Measurements from ENCODE around the gene MAGI2.

Gene MAGI2

GRCh38 chr7:79376299-79377025 lies 77.0 kb downstream of the MAGI2 start:
- no peak for DNase-seq (ENCODE audit: low spot score)

GRCh38 chr7:79361214-79361613 lies 92.3 kb downstream of the MAGI2 start:
- no peak for DNase-seq (ENCODE audit: low spot score)

- no peak for DNase-seq (ENCODE audit: low spot score)
Observed at GRCh38 chr7:79359827-79360226, 93.6 kb downstream of the MAGI2 start.

- DNase-seq (ENCODE audit: low spot score) = no peak
Observed at GRCh38 chr7:79357101-79357500, 96.4 kb downstream of the MAGI2 start.

- no peak for DNase-seq (ENCODE audit: low spot score)
Observed at GRCh38 chr7:79353720-79354468, 99.6 kb downstream of the MAGI2 start.

GRCh38 chr7:79352323-79352722 lies 101.1 kb downstream of the MAGI2 start:
- DNase-seq (ENCODE audit: low spot score) = peak; percentile 38

- DNase-seq (ENCODE audit: low spot score) = no peak
Observed at GRCh38 chr7:79347351-79347750, 106.1 kb downstream of the MAGI2 start.

- no peak for DNase-seq (ENCODE audit: low spot score)
Observed at GRCh38 chr7:79341902-79342301, 111.6 kb downstream of the MAGI2 start.

- no peak for DNase-seq (ENCODE audit: low spot score)
Observed at GRCh38 chr7:79340212-79340611, 113.3 kb downstream of the MAGI2 start.

GRCh38 chr7:79339208-79339925 lies 114.1 kb downstream of the MAGI2 start:
- no peak for DNase-seq (ENCODE audit: low spot score)

- peak; percentile 58 for DNase-seq (ENCODE audit: low spot score)
Observed at GRCh38 chr7:79337717-79338116, 115.8 kb downstream of the MAGI2 start.

- no peak for DNase-seq (ENCODE audit: low spot score)
Observed at GRCh38 chr7:79334841-79335240, 118.6 kb downstream of the MAGI2 start.

- no peak for DNase-seq (ENCODE audit: low spot score)
Observed at GRCh38 chr7:79334334-79334733, 119.1 kb downstream of the MAGI2 start.

GRCh38 chr7:79332091-79332490 lies 121.4 kb downstream of the MAGI2 start:
- DNase-seq (ENCODE audit: low spot score) = no peak

GRCh38 chr7:79329464-79329863 lies 124.0 kb downstream of the MAGI2 start:
- no peak for DNase-seq (ENCODE audit: low spot score)

GRCh38 chr7:79320741-79321473 lies 132.6 kb downstream of the MAGI2 start:
- no peak for DNase-seq (ENCODE audit: low spot score)

GRCh38 chr7:79319369-79319768 lies 134.1 kb downstream of the MAGI2 start:
- DNase-seq (ENCODE audit: low spot score) = no peak

GRCh38 chr7:79317728-79318127 lies 135.7 kb downstream of the MAGI2 start:
- no peak for DNase-seq (ENCODE audit: low spot score)

- DNase-seq (ENCODE audit: low spot score) = no peak
Observed at GRCh38 chr7:79312022-79312421, 141.4 kb downstream of the MAGI2 start.

- DNase-seq (ENCODE audit: low spot score) = no peak
Observed at GRCh38 chr7:79308192-79308591, 145.3 kb downstream of the MAGI2 start.

GRCh38 chr7:79307376-79307775 lies 146.1 kb downstream of the MAGI2 start:
- DNase-seq (ENCODE audit: low spot score) = no peak

GRCh38 chr7:79304711-79305110 lies 148.8 kb downstream of the MAGI2 start:
- no peak for DNase-seq (ENCODE audit: low spot score)

All from Ammon's horn (tissue), 1 donor.